ENCODE data around the gene NDUFS8.

NDUFS8 gene

DNA sequence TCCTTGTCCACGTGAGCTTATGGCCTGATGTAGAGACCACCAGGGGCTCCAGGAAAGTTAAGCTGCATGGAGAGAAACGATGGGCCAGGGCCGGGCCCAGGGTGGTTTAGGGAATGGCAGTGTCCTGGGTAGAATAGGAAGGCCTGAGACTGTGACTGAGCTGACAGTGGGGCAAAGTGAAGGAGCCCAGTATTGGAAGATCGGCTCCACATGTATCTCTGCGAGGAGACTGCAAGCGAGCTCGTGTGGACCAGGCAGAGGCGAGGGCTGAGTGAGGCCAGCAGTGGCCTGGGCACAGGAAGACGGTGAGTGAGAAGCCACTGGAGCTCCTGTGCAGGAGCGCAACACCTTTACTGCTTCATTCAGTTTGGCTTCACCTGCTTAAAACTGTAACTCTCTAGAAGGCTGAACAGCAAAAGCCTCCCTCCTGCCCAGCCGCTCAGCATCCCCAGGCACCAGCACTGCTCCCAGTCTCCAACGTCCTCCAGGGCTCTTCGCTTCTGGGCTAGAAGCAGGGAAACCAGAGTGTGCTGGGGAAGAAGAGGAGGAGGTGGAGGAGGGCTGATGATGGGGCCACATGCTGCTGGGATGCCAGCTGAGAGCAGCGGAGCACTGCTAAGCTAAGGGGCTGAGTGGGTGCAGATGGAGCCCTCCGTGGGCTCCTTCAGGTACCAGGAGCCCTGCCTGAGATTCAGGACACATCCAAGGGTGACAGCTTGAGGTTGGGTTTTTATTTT, 21.8 kb downstream of the NDUFS8 start:
- no peak overlapping the region for H3K4me3 ChIP-seq (IDR thresholded peaks at IDR 0.05; ENCODE audit: insufficient read depth, low read depth, low read length)
- no peak overlapping the region for H3K27ac ChIP-seq
- H3K79me2 ChIP-seq (ENCODE audit: insufficient read depth, low read depth) = no peaks in the 10 kb centered on the region
- H3K36me3 ChIP-seq (ENCODE audit: insufficient read depth) = no peaks in the 10 kb centered on the region
- H3K4me2 ChIP-seq = no peak overlapping the region
- no peaks in the 10 kb centered on the region for H3K4me1 ChIP-seq (ENCODE audit: low read depth, poor library complexity, severe bottlenecking)
- no peak overlapping the region for H3K9ac ChIP-seq
- TF ChIP-seq, protein P1, sequence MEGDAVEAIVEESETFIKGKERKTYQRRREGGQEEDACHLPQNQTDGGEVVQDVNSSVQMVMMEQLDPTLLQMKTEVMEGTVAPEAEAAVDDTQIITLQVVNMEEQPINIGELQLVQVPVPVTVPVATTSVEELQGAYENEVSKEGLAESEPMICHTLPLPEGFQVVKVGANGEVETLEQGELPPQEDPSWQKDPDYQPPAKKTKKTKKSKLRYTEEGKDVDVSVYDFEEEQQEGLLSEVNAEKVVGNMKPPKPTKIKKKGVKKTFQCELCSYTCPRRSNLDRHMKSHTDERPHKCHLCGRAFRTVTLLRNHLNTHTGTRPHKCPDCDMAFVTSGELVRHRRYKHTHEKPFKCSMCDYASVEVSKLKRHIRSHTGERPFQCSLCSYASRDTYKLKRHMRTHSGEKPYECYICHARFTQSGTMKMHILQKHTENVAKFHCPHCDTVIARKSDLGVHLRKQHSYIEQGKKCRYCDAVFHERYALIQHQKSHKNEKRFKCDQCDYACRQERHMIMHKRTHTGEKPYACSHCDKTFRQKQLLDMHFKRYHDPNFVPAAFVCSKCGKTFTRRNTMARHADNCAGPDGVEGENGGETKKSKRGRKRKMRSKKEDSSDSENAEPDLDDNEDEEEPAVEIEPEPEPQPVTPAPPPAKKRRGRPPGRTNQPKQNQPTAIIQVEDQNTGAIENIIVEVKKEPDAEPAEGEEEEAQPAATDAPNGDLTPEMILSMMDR (conservative IDR thresholded peaks at IDR 0.05; ENCODE audit: low read depth, low read length) = no peak
- no peaks in the 10 kb centered on the region for H3K27me3 ChIP-seq (ENCODE audit: insufficient read depth, low read depth)
- no peaks in the 10 kb centered on the region for H4K20me1 ChIP-seq (ENCODE audit: insufficient read depth)
- no peak overlapping the region for H2AFZ ChIP-seq (ENCODE audit: low read depth)

DNA sequence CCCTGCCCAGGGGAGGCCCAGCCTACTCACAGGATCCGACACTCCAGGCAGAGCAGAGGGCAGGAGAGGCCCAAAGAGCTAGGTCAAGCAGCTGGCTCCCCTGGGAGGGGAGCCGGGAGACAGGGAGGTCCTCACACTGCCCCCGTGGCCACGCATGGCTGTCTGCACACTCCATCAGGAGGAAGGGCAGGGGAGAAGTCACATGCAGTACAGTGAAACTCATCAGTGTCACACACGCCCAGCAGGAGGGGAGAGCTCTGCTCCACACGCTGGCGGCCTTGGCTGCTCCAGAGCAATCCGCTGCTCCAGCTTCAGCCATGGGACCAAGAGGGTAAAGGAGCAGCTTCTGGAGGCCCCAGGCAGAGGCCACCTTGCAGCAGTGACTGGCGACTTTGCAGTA, 22.6 kb downstream of the NDUFS8 start:
- no peaks in the 10 kb centered on the region for H4K20me1 ChIP-seq (ENCODE audit: insufficient read depth)
- no peaks in the 10 kb centered on the region for H3K79me2 ChIP-seq (ENCODE audit: insufficient read depth, low read depth)
- no peak overlapping the region for H3K4me2 ChIP-seq
- TF ChIP-seq, protein P1 (conservative IDR thresholded peaks at IDR 0.05; ENCODE audit: low read depth, low read length) = no peak
- no peaks in the 10 kb centered on the region for H3K36me3 ChIP-seq (ENCODE audit: insufficient read depth)
- H3K9ac ChIP-seq = no peak overlapping the region
- H2AFZ ChIP-seq (ENCODE audit: low read depth) = no peak overlapping the region
- H3K4me3 ChIP-seq (IDR thresholded peaks at IDR 0.05; ENCODE audit: insufficient read depth, low read depth, low read length) = no peak overlapping the region
- no peak overlapping the region for H3K27ac ChIP-seq
- H3K4me1 ChIP-seq (ENCODE audit: low read depth, poor library complexity, severe bottlenecking) = no peaks in the 10 kb centered on the region
- no peaks in the 10 kb centered on the region for H3K27me3 ChIP-seq (ENCODE audit: insufficient read depth, low read depth)

DNA sequence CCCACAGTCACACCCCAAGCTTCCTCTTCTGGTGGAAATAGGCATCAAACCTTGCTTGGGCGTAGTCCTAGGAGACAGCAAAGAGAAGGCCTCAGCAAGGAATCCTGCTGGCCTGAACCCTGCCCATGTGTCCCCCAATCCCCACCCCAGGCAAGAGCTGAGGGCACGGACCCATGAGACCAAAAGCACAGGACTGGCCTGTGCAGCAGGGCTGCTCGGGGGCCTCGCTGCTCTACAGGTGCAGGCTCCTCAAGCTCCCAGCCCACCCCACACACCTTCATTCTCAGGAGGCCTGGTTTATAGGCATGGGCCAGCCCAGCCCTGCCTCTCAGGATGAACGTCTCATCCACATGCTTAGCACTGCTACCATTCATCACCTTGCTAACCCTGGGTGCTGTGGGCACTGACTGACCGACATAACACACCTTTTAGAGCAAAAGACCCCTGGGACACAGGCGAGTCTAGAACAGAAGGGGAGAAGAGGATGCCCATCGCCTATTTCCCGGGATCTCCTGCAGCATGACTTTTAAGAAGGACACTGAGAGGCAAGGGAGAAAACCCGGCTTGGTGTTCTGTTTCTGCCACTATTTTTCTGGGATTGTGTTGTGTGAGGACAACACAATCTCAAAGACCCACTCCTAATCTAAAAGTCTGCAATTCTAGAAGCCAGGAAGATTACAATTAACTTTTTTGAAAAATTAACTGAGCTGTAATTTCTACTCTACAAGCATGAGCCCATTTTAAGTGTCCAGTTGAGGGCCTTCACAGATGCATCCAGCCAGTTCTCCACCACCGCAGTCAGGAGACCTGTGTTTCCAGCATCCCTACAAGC, 23.7 kb downstream of the NDUFS8 start:
- no peak overlapping the region for H3K9ac ChIP-seq
- H3K27ac ChIP-seq = no peak overlapping the region
- no peaks in the 10 kb centered on the region for H3K4me1 ChIP-seq (ENCODE audit: low read depth, poor library complexity, severe bottlenecking)
- H2AFZ ChIP-seq (ENCODE audit: low read depth) = no peak overlapping the region
- no peak overlapping the region for H3K4me2 ChIP-seq
- TF ChIP-seq, protein P1 (conservative IDR thresholded peaks at IDR 0.05; ENCODE audit: low read depth, low read length) = no peak
- H3K79me2 ChIP-seq (ENCODE audit: insufficient read depth, low read depth) = no peaks in the 10 kb centered on the region
- H3K36me3 ChIP-seq (ENCODE audit: insufficient read depth) = no peaks in the 10 kb centered on the region
- no peaks in the 10 kb centered on the region for H3K27me3 ChIP-seq (ENCODE audit: insufficient read depth, low read depth)
- no peak overlapping the region for H3K4me3 ChIP-seq (IDR thresholded peaks at IDR 0.05; ENCODE audit: insufficient read depth, low read depth, low read length)
- H4K20me1 ChIP-seq (ENCODE audit: insufficient read depth) = no peaks in the 10 kb centered on the region

DNA sequence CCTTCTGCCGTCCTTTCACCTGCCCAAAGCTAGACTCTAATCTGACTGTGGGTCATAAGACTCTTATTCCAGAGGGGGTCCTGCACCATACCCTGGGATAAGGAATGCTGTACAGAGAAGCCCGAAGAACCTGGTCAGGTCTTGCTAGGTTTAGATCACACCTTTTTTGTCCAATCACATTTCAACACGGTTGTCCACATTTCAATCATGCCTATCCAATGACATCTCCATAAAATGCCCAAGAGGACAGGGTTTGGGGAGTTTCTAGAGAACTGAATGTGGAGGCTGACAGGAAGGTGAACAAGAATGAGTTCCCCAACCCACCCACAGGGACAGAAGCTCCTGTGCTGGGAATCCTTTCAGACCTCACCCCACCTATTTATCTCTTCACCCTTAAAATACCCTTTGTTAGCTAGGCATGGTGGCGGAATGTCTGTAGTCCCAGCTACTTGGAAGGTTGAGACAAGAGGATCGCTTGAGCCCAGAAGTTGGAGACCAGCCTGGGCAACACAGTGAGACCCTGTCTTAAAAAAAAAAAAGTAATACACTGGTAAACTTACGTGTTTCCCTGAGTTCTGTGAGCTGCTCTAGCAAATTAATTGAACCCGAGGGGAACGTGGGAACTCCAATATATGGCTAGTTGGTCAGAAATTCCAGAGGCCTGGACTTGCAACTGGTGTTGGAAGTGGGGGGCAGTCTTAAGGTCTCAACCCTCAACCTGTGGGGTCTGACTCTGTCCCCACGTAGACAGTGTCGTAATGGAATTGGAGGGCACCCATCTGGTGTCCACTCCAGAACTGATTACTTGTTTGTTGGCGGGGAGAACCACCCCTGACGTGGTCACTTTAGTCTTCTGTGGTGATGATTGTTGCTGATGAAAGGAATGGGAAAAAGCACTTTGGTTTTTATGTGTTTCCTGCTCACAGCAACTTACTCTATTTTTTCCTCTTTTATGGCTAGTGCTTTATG, 26.1 kb downstream of the NDUFS8 start:
- TF ChIP-seq, protein P1 (conservative IDR thresholded peaks at IDR 0.05; ENCODE audit: low read depth, low read length) = no peak
- Histone ChIP-seq H3K9ac (no peak overlapping the region), H3K4me2 (no peak overlapping the region), H3K79me2 (ENCODE audit: insufficient read depth, low read depth) (no peaks in the 10 kb centered on the region), H3K4me3 (IDR thresholded peaks at IDR 0.05; ENCODE audit: insufficient read depth, low read depth, low read length) (no peak overlapping the region), H4K20me1 (ENCODE audit: insufficient read depth) (no peaks in the 10 kb centered on the region), H3K36me3 (ENCODE audit: insufficient read depth) (peaks cover 3% of the 10 kb centered on the region; the same call in 1 of the 2 replicates), H3K27me3 (ENCODE audit: insufficient read depth, low read depth) (no peaks in the 10 kb centered on the region), H3K4me1 (ENCODE audit: low read depth, poor library complexity, severe bottlenecking) (no peaks in the 10 kb centered on the region), H3K27ac (no peak overlapping the region), H2AFZ (ENCODE audit: low read depth) (no peak overlapping the region)

All from KMS-11 (cell line).